Type B pancreatic cell (in vitro differentiated cells): ENCODE measurements around the gene SMOC2. TPM values are rescaled to one million over a fixed set of nuclear protein-coding genes. Genes with fewer than 3 reads are reported as not detected.
"Not testable (repeated sequence)": the region's sequence is repeated elsewhere in the genome, so short reads cannot be mapped to it uniquely, and the experiment has no call there.

Experiments used
- DNase-seq: peaks from one replicate; pipeline ENCODE4 v3.0.0; 2021; ENCODE audit warnings: mixed read lengths; ENCODE audit not compliant: unreplicated experiment; ENCODE audit errors: extremely low spot score
- H3K27ac Mint-ChIP-seq: 2 replicates; pipeline ENCODE4 v1.8.0; 2021; ENCODE audit warnings: mild to moderate bottlenecking, mixed read lengths
- H3K27me3 Mint-ChIP-seq: 2 replicates; pipeline ENCODE4 v1.8.0; 2021; ENCODE audit warnings: mixed read lengths
- H3K36me3 Mint-ChIP-seq: 2 replicates; pipeline ENCODE4 v1.8.0; 2021; ENCODE audit warnings: mixed read lengths
- H3K4me1 Mint-ChIP-seq: one replicate; pipeline ENCODE4 v1.8.0; 2021; ENCODE audit warnings: mixed read lengths; ENCODE audit not compliant: unreplicated experiment
- H3K4me3 Mint-ChIP-seq: 2 replicates; pipeline ENCODE4 v1.8.0; 2021; ENCODE audit warnings: mild to moderate bottlenecking, mixed read lengths
- H3K9me3 Mint-ChIP-seq: 2 replicates; pipeline ENCODE4 v1.8.0; 2021; ENCODE audit warnings: mixed read lengths
- CTCF ChIP-seq: fragments of 200-600 bp; sonication (generic); conservative IDR thresholded peaks from 2 replicates; pipeline ENCODE4 v1.5.0; 2021; ENCODE audit warnings: antibody characterized with exemption, mild to moderate bottlenecking
- total RNA-seq: library from RNA; stranded (reverse); gene quantifications from 2 replicates; pipeline ENCODE4 v1.2.1, GENCODE V29; 2021; ENCODE audit warnings: low replicate concordance

SMOC2 gene
- total RNA-seq, 1 donor from 2014 or later, result 18.9 TPM

- H3K9me3 Mint-ChIP-seq, result no peaks in the 10 kb centered on the region
- DNase-seq, result no peak
- H3K4me3 Mint-ChIP-seq, result peak overlapping the region; percentile 36
- peak overlapping the region; percentile 23 for H3K27ac Mint-ChIP-seq
- TF ChIP-seq CTCF, result no peak
- H3K27me3 Mint-ChIP-seq, result no peaks in the 10 kb centered on the region
- peaks cover 34% of the 10 kb centered on the region for H3K4me1 Mint-ChIP-seq
- H3K36me3 Mint-ChIP-seq, result no peaks in the 10 kb centered on the region
Observed at GRCh38 chr6:168607272-168608112, 166.5 kb downstream of the SMOC2 start.

- H3K36me3 Mint-ChIP-seq, result no peaks in the 10 kb centered on the region
- TF ChIP-seq CTCF, result no peak
- no peak for DNase-seq
- H3K4me1 Mint-ChIP-seq, result peaks cover 28% of the 10 kb centered on the region
- no peaks in the 10 kb centered on the region for H3K27me3 Mint-ChIP-seq
- no peaks in the 10 kb centered on the region for H3K9me3 Mint-ChIP-seq
- H3K4me3 Mint-ChIP-seq, result no peak overlapping the region
- H3K27ac Mint-ChIP-seq, result peak overlapping the region; percentile 23
Observed at GRCh38 chr6:168608113-168608400, 167.1 kb downstream of the SMOC2 start.

GRCh38 chr6:168609026-168609685, 168.2 kb downstream of the SMOC2 start:
- TF ChIP-seq CTCF, result no peak
- no peak overlapping the region for H3K27ac Mint-ChIP-seq
- H3K27me3 Mint-ChIP-seq, result no peaks in the 10 kb centered on the region
- peaks cover 27% of the 10 kb centered on the region for H3K4me1 Mint-ChIP-seq
- H3K36me3 Mint-ChIP-seq, result no peaks in the 10 kb centered on the region
- peak; percentile 36 for DNase-seq
- no peak overlapping the region for H3K4me3 Mint-ChIP-seq
- no peaks in the 10 kb centered on the region for H3K9me3 Mint-ChIP-seq

- no peak overlapping the region for H3K27ac Mint-ChIP-seq
- no peaks in the 10 kb centered on the region for H3K9me3 Mint-ChIP-seq
- no peak overlapping the region for H3K4me3 Mint-ChIP-seq
- DNase-seq, result peak; percentile 18
- no peak for TF ChIP-seq CTCF
- H3K36me3 Mint-ChIP-seq, result no peaks in the 10 kb centered on the region
- peaks cover 27% of the 10 kb centered on the region for H3K4me1 Mint-ChIP-seq
- H3K27me3 Mint-ChIP-seq, result no peaks in the 10 kb centered on the region
Observed at GRCh38 chr6:168609914-168610490, 169.0 kb downstream of the SMOC2 start.

- not testable (repeated sequence) for DNase-seq, H3K4me3 Mint-ChIP-seq, H3K27ac Mint-ChIP-seq, H3K36me3 Mint-ChIP-seq, H3K27me3 Mint-ChIP-seq, H3K9me3 Mint-ChIP-seq
- H3K4me1 Mint-ChIP-seq, result peaks cover 23% of the 10 kb centered on the region
Observed at GRCh38 chr6:168610966-168611365, 170.0 kb downstream of the SMOC2 start.

GRCh38 chr6:168611691-168612090, 170.7 kb downstream of the SMOC2 start:
- no peaks in the 10 kb centered on the region for H3K27me3 Mint-ChIP-seq
- TF ChIP-seq CTCF, result no peak
- H3K4me1 Mint-ChIP-seq, result peaks cover 25% of the 10 kb centered on the region
- DNase-seq, result no peak
- no peak overlapping the region for H3K27ac Mint-ChIP-seq
- H3K4me3 Mint-ChIP-seq, result no peak overlapping the region
- H3K9me3 Mint-ChIP-seq, result no peaks in the 10 kb centered on the region
- H3K36me3 Mint-ChIP-seq, result peaks cover 4% of the 10 kb centered on the region
